NB4 (cell line): Measurements from ENCODE around the gene IFT74.

ENCODE experiments used
- CTCF ChIP-seq: IDR thresholded peaks from one replicate; pipeline ENCODE4 v1.5.1; 2012; ENCODE audit warnings: low read depth, low read length
- MAX ChIP-seq: IDR thresholded peaks from 2 replicates; pipeline ENCODE4 v1.6.1; 2011; ENCODE audit warnings: low read depth, low read length
- POLR2A ChIP-seq: IDR thresholded peaks from 2 replicates; pipeline ENCODE4 v1.6.1; 2011; ENCODE audit warnings: mild to moderate bottlenecking; ENCODE audit not compliant: insufficient read length; ENCODE audit errors: extremely low read depth

GRCh38 chr9:27108981-27109541 lies 152.8 kb downstream of the IFT74 start, which contains the start of gene TEK:
- TF ChIP-seq CTCF (no peak), POLR2A (no peak), MAX (no peak)
